Activated CD8-positive, alpha-beta memory T cell treated with anti-CD3 and anti-CD28 coated beads, Interleukin-2, amount 10 ng/mL, durations not matched to agents 7 days and 5 days (primary cell): Measurements from ENCODE around the gene ANKS6. TPM values are rescaled to one million over a fixed set of nuclear protein-coding genes. Genes with fewer than 3 reads are reported as not detected.

Source experiments
- ATAC-seq: fragments of 150-1000 bp; cut with Tn5 transposase; one replicate; pipeline ENCODE4 v1.10.0; 2021; ENCODE audit warnings: moderate library complexity
- CTCF ChIA-PET: fragments of 350-600 bp; sonication (Branson Sonifier 250); formaldehyde crosslinking; loops from one replicate; lab custom pipeline; 2021; ENCODE audit warnings: antibody characterized with exemption; lab: Charles Lee
- DNase-seq: peaks from one replicate; pipeline ENCODE4 v3.0.0-alpha.2; 2020
- H3K27ac Mint-ChIP-seq: one replicate; pipeline ENCODE4 v1.8.0; 2021; ENCODE audit warnings: mild to moderate bottlenecking, mixed read lengths
- H3K27me3 Mint-ChIP-seq: one replicate; pipeline ENCODE4 v1.8.0; 2021; ENCODE audit warnings: mixed read lengths
- H3K36me3 Mint-ChIP-seq: one replicate; pipeline ENCODE4 v1.8.0; 2021; ENCODE audit warnings: mild to moderate bottlenecking, mixed read lengths
- H3K4me1 Mint-ChIP-seq: one replicate; pipeline ENCODE4 v1.8.0; 2021; ENCODE audit warnings: mixed read lengths
- H3K4me3 Mint-ChIP-seq: one replicate; pipeline ENCODE4 v1.8.0; 2021; ENCODE audit warnings: mild to moderate bottlenecking, moderate library complexity, mixed read lengths
- H3K9me3 Mint-ChIP-seq: one replicate; pipeline ENCODE4 v1.8.0; 2022; ENCODE audit warnings: low read depth, mixed read lengths
- total RNA-seq, 2 experiments: library from RNA; stranded (reverse); gene quantifications; one replicate each; pipeline ENCODE4 v1.2.3, GENCODE V29; 2021

ANKS6 gene
- total RNA-seq, 2 experiments from 2014 or later = 6.5 to 9.2 TPM

DNA sequence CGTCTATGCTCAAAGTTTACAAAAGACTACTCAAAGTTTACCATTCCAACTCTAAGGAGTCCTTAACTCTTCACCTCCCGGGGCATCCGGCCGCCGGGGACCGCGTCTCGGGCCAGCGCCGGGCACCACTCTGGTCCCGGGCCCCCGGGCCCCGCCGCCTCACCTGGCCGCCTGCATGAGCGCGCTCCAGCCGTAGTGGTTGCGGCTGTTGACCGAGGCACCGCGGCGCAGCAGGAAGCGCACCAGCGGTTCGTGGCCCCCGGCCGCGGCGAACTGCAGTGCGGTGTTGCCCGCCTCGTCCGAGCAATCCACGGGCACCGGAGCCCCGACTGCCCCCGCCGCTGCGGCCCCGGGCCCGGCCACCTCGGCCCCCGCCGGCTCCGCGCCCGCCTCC lies 388 bp downstream of the ANKS6 start:
- no peak for DNase-seq
- Mint-ChIP-seq H3K36me3 (peaks cover 10% of the 10 kb centered on the region), H3K9me3 (peaks cover 5% of the 10 kb centered on the region), H3K27ac (no peak overlapping the region), H3K4me1 (peaks cover 17% of the 10 kb centered on the region), H3K4me3 (peak overlapping the region; percentile 43), H3K27me3 (peaks cover 13% of the 10 kb centered on the region)
- CTCF ChIA-PET = interaction anchor here (4.2 kb wide), 1 partner anchor 11 kb away, joined by 33 read pairs; the partner anchor contains the start of gene GALNT12
- ATAC-seq = peak; percentile 32

GRCh38 chr9:98795295-98795955 lies 930 bp downstream of the ANKS6 start:
- CTCF ChIA-PET = interaction anchor here (4.2 kb wide), 1 partner anchor 12 kb away, joined by 33 read pairs; the partner anchor contains the start of gene GALNT12
- Mint-ChIP-seq H3K36me3 (peaks cover 10% of the 10 kb centered on the region), H3K27ac (no peak overlapping the region), H3K9me3 (peaks cover 5% of the 10 kb centered on the region), H3K4me3 (peak overlapping the region; percentile 43), H3K4me1 (peaks cover 20% of the 10 kb centered on the region), H3K27me3 (peaks cover 13% of the 10 kb centered on the region)
- no peak for ATAC-seq
- peak; percentile 21 for DNase-seq

GRCh38 chr9:98794802-98795201 lies 1.6 kb downstream of the ANKS6 start:
- Mint-ChIP-seq H3K27me3 (peaks cover 13% of the 10 kb centered on the region), H3K27ac (no peak overlapping the region), H3K4me1 (peaks cover 20% of the 10 kb centered on the region), H3K36me3 (peaks cover 10% of the 10 kb centered on the region), H3K4me3 (no peak overlapping the region), H3K9me3 (peaks cover 5% of the 10 kb centered on the region)
- CTCF ChIA-PET = interaction anchor here (1.0 to 4.2 kb wide), 2 partner anchors 13 to 53 kb away, joined by 3 to 33 read pairs; partner anchors contain the start of gene GALNT12
- peak; percentile 37 for DNase-seq
- ATAC-seq = no peak

DNA sequence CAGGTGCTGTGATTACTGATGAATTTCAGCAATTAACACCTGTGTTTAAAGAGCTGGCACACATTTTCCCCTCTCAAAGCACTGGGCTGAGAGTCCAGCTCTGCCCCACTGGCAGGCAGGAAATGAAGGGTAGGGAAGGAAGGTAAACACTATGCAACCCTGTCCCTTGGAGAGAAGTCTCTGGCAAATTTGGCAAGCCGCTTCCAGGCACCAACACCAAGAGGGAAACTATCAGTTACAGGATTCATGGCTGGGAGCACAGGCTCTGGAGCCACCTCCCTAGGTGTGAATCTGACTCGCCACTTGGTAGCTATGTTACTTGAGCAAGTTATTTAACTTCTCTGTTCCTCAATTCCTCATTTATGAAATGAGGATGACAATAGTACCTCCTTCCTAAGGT lies 3.3 kb downstream of the ANKS6 start:
- CTCF ChIA-PET = interaction anchor here (1.8 to 3.5 kb wide), 4 partner anchors 14 to 477 kb away, joined by 5 to 17 read pairs (median 10); partner anchors contain the start of gene GALNT12
- Mint-ChIP-seq H3K9me3 (no peaks in the 10 kb centered on the region), H3K27ac (no peak overlapping the region), H3K27me3 (peaks cover 9% of the 10 kb centered on the region), H3K4me1 (peaks cover 20% of the 10 kb centered on the region), H3K36me3 (peaks cover 4% of the 10 kb centered on the region), H3K4me3 (no peak overlapping the region)
- no peak for ATAC-seq
- DNase-seq = peak; percentile 33

GRCh38 chr9:98791608-98792490 lies 4.5 kb downstream of the ANKS6 start:
- H3K27ac Mint-ChIP-seq = no peak overlapping the region

GRCh38 chr9:98790842-98791607 lies 5.3 kb downstream of the ANKS6 start:
- Mint-ChIP-seq H3K4me1 (peaks cover 16% of the 10 kb centered on the region), H3K27me3 (peaks cover 6% of the 10 kb centered on the region), H3K27ac (no peak overlapping the region), H3K9me3 (no peaks in the 10 kb centered on the region), H3K36me3 (no peaks in the 10 kb centered on the region), H3K4me3 (no peak overlapping the region)
- CTCF ChIA-PET = interaction anchor here (0.7 to 3.5 kb wide), 7 partner anchors 9 to 733 kb away, joined by 3 to 17 read pairs (median 4); partner anchors contain the start of gene GALNT12
- ATAC-seq (peak; percentile 72), DNase-seq (peak; percentile 76)

More at GRCh38 chr9:98791608-98792490, 4.5 kb downstream of the ANKS6 start:
- Mint-ChIP-seq H3K9me3 (no peaks in the 10 kb centered on the region), H3K4me1 (peaks cover 17% of the 10 kb centered on the region), H3K36me3 (no peaks in the 10 kb centered on the region), H3K4me3 (no peak overlapping the region), H3K27me3 (peaks cover 6% of the 10 kb centered on the region)
- DNase-seq (peak; percentile 37), ATAC-seq (no peak)
- CTCF ChIA-PET = interaction anchor here (1.0 to 3.5 kb wide), 6 partner anchors 8 to 734 kb away, joined by 3 to 17 read pairs (median 6); partner anchors contain the start of gene GALNT12

DNA sequence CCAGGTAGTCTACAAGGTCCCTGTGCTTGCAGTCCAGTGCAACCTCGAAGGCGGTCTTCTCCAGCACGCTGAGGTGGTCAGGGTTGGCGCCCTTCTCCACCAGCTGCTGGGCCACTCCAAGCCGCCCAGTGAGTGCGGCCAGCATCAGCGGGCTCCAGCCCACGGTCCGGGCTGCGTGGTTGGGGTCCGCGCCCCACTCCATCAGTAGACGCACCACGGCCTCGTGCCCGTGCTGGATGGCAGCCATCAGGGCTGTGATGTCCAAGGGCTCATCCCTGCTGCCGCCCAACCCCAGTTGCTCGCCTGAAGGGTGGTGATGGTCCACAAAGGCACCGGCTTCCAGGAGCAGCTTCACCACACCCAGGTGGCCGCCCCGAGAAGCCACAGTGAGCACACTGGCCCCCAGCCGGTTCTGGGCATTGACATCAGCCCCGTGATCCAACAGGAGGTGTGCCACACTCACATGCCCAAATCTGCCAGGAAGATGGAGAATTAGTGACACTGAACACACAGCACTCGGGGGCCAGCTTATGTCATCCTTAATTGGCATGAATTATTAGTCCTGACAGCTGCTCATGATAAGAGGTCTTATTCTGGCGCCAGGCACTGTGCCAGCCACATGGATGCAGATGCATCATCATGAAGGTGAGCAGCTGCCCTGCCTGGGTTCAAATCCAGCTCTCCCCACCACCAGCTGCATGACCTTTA lies 6.1 kb downstream of the ANKS6 start:
- ATAC-seq (no peak), DNase-seq (no peak)
- Mint-ChIP-seq H3K27me3 (peaks cover 1% of the 10 kb centered on the region), H3K36me3 (no peaks in the 10 kb centered on the region), H3K4me3 (no peak overlapping the region), H3K4me1 (peaks cover 11% of the 10 kb centered on the region), H3K9me3 (no peaks in the 10 kb centered on the region), H3K27ac (no peak overlapping the region)
- CTCF ChIA-PET = interaction anchor here (0.7 to 3.5 kb wide), 3 partner anchors 15 to 475 kb away, joined by 3 to 17 read pairs (median 10); no protein-coding TSS in a partner anchor

DNA sequence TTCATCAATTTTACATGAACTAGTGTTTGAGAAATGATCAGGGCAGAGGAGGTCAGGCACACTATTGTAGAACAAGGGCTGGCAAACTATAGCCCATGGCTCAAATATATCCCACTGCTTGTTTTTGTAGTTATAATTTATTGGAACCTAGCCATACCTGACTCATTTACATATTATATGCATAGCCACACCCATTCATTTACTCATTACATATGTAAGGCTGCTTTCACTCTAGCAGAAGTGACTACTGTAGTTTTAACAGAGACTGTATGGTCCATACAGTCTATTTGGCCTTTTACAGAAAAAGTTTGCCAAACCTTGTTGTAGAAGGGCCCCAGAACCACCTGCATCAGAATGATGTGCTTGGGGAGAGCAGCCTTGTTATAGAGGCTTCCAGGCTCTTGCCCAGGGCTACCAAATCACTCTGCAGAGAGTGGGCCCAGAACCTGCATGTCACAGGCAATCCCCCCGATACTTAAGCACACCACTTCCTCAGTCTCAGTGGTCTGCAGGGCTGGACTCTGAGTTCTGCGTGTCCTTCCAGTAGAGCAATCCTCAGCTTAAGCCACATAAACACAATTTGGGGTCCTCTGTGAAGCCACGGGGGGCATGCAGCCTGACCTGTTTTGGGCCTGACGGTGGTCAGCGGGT lies 6.7 kb downstream of the ANKS6 start:
- Mint-ChIP-seq H3K27ac (no peak overlapping the region), H3K27me3 (no peaks in the 10 kb centered on the region), H3K4me3 (no peak overlapping the region), H3K36me3 (no peaks in the 10 kb centered on the region), H3K4me1 (peaks cover 9% of the 10 kb centered on the region), H3K9me3 (no peaks in the 10 kb centered on the region)
- CTCF ChIA-PET = interaction anchor here (1.5 to 2.1 kb wide), 2 partner anchors 11 to 14 kb away, joined by 3 to 10 read pairs; no protein-coding TSS in a partner anchor
- ATAC-seq (no peak), DNase-seq (no peak)

- no peak overlapping the region for H3K27ac Mint-ChIP-seq
- no peak for ATAC-seq
Measured at GRCh38 chr9:98787766-98788335, 8.5 kb downstream of the ANKS6 start.

DNA sequence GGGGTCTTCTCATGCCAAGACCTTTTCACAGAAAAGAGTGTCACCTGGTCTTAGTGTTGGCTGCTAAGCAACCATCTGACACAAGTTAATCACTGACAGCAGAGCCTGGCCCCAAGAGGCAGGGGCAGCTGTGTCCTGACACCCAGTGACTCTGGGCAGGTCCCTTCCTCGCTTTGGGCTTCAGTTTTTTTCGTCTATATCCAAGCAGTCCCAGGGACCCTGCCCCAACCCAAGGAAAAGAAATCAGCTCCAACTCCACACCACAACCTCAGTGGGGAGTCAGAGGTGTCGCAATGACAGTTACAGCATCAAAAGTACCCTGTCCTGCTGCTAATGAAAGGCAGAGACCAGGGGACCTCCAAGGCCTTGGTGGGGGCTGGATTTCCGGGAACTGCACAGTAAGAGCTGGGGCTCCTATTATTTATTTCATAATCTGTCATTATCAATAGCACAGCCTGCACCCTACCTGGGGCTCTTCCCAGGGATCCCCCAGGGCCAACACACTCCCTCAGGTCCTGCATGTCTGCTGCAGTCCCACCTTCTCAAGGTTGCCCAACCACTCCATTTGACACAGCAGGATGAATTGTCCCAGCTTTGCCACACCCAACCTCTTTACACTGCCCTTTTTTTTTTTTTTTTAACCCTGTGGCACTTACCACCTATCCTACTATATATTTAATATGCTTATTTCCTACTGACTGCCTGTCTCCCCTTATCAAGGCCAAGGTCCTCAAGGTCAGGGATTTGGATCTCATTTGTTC lies 9.4 kb downstream of the ANKS6 start:
- ATAC-seq = no peak
- CTCF ChIA-PET = no interaction called here
- H3K4me1 Mint-ChIP-seq = peaks cover 8% of the 10 kb centered on the region
- no peak overlapping the region for H3K27ac Mint-ChIP-seq
- H3K36me3 Mint-ChIP-seq = no peaks in the 10 kb centered on the region
- peak; percentile 14 for DNase-seq
- H3K27me3 Mint-ChIP-seq = no peaks in the 10 kb centered on the region
- H3K4me3 Mint-ChIP-seq = no peak overlapping the region
- H3K9me3 Mint-ChIP-seq = no peaks in the 10 kb centered on the region

More at GRCh38 chr9:98787766-98788335, 8.5 kb downstream of the ANKS6 start:
- peaks cover 9% of the 10 kb centered on the region for H3K4me1 Mint-ChIP-seq
- H3K27me3 Mint-ChIP-seq = no peaks in the 10 kb centered on the region
- H3K4me3 Mint-ChIP-seq = no peak overlapping the region
- DNase-seq = peak; percentile 31
- CTCF ChIA-PET = interaction anchor here (1.3 to 1.5 kb wide), 3 partner anchors 9 to 13 kb away, joined by 3 to 4 read pairs (median 3); no protein-coding TSS in a partner anchor
- H3K36me3 Mint-ChIP-seq = no peaks in the 10 kb centered on the region
- no peaks in the 10 kb centered on the region for H3K9me3 Mint-ChIP-seq
